Measurements from ENCODE around the gene EPB41L5.
"Not testable (repeated sequence)": the region's sequence is repeated elsewhere in the genome, so short reads cannot be mapped to it uniquely, and the experiment has no call there.

EPB41L5 gene

DNA sequence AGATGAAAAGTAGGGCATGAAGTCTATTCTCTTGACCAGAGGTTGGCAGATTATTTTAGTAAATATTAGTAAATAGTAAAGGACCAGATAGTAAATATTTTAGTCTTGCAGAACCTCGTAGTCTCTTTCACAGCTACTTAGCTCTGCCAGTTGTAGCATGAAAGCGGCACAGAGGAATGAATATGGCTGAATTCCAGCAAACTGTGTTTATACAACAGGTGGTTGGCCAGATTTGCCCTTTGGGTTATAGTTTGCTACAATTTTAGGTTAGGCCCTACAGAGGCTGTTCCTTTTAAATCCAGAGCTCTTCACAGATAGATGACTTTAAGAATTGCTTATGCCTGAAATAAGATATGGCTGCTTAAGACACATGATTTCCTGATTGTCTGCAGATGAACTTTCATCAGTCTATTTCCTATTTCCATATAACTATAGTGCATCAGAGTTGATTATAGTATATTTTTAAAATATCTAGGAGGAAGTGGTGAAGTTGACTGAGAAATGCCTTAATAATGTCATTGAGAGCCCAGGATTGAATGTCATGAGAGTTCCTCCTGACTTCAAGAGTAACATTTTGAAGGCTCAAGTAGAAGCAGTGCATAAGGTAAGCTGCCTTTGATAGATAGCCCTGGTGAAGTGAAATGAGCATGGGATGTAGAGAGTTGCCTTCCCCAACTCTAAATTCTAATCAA is 129.8 kb downstream of the EPB41L5 start:
- DNase-seq, result no peak

DNA sequence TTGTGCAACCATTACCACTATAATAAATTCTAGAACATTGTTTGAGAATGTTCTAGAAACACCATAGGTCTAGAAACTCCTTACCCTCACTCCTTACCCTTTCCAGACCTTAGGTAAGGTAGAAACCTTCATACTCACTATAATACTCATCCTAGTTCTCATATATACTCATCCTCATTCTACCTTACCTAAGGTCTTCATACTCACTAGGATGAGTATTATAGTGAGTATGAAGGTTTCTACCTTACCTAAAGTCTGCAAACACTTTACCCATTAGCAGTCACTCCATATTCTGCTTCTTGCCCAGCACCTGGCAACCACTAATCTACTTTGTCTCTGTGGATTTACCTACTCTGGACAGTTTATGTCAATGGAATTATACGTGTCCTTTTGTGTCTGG is 135.4 kb downstream of the EPB41L5 start:
- no peak for DNase-seq

DNA sequence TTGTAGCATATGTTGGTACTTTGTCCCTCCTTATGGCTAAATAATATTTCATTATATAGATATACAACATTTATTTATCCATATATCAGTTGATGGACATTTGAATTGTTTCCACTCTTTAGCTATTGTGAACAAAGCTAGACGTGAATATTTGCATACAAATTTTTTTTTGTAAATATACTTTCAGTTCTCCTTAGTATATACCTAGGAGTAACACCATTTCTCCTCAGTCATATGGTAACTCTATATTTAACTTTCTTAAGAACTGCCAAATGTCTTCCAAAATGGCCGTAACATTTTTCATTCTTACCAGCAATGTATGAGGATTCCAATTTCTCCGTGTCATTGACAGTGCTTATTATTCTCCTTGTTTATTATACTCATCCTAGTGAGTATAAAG is 135.8 kb downstream of the EPB41L5 start:
- DNase-seq, result no peak

DNA sequence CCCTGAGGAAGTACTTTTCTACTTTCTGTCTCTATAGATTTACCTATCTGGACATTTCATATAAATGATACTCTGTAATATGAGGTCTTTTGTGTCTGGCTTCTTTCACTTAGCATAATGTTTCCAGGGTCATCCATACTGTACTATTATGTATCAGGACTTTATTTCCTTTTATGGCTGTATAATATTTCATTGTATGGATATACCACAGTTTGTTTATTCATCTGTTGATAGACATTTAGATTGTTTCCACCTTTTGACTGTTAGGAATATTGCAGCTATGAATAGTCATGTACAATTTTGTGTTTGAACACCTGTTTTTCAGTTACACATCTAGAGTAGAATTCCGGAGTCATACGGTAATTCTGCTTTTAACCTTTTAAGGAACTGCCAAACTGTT is 136.5 kb downstream of the EPB41L5 start:
- no peak for DNase-seq

DNA sequence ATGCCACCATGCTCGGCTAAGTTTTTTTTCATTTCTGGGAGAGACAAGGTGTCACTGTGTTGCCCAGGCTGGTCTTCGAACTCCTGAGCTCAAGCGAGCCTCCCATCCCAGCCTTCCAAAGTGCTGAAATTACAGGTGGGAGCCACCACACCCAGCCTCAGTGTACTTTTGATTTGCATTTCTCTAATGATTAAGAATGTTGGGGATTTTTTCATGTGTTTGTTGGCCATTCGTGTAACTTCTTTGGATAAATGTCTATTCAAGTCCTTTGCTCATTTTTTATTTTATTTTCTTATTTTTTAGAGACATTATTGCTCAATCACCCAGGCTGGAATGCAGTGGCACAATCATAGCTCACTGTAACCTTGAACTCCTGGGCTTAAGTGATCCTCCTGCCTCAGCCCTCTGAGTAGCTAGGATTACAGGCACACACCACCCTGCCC is 137.2 kb downstream of the EPB41L5 start:
- no peak for DNase-seq

DNA sequence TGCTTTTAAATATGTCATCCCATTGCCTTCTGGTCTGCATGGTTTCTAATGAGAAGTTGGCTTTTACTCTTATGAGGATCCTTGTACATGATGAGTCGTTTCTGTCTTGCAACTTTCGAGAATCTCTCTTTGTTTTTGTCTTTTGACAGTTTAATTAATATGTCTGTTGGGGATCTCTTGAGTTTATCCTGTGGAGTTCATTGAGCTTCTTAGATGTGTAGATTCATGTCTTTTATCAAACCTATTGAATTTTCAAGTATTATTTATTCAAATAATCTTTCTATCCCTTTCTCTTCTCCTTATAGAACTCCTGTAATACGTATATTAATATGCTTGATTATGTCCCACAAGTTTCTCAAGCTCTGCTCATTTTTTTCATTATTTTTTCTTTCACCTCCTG is 142.4 kb downstream of the EPB41L5 start:
- no peak for DNase-seq

DNA sequence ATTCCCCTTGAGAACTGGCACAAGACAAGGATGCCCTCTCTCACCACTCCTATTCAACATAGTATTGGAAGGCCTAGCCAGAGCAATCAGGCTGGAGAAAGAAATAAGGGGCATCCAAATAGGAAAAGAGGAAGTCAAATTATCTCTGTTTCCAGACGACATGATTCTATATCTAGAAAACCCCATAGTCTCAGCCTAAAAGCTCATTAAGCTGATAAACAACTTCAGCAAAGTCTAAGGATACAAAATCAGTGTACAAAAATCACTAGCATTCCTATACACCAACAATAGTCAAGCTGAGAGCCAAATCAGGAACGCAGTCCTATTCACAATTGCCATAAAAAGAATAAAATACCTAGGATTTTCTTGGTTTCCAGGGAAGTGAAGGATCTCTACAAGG is 145.8 kb downstream of the EPB41L5 start:
- DNase-seq, result not testable (repeated sequence)

DNA sequence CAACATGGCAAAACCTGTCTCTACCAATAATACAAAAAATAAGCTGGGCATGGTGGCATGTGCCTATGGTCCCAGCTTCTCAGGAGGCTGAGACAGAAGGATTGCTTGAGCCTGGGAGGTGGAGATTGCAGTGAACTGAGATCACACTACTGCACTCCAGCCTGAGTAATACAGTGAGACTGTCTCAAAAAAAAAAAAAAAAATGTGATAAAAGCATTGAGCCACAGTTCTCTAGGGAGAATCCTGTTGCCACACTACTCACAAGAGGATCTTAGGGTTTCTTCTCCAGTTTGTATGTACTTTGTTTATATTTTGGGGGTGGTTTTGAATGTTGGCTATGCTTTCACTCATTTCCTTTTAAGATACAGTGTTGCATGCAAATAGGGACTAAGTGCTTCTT is 148.3 kb downstream of the EPB41L5 start:
- DNase-seq, result no peak

DNA sequence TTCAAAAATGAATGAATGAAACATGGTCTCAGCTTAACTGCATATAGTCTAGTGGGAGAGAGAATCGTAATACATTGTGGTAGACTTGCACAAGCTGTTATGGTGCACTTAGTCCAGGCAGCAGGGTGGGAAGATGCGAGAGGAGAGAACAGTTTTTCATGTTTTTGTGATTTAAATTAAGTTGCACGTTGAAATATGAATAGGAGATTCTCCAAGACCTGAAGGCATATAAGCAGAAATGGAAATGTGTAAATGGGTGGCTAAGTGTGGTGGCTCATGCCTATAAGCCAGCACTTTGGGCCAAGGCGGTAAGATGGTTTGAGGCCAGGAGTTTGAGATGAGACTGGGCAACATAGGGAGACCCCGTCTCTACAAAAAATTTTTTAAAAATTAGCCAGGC is 149.8 kb downstream of the EPB41L5 start:
- DNase-seq, result no peak

DNA sequence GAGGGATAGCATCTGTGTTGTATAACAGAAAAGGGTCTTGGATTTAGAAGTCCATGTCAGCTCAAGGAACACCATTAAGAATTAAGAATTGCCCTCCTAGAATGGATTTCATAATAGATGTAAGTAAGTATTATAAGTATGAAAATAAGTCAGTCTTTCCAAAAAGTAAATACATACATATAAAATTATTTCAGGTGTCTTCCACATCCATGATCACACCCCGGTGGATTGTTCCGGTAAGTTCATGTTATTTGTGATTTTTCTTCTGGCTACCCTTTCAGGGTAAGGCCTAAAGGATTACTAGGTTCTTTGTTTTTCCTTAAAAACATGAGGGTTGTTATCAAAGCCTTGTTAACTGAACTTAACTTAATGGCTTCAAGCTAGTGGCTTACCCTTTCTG is 154.4 kb downstream of the EPB41L5 start:
- DNase-seq, result no peak

DNA sequence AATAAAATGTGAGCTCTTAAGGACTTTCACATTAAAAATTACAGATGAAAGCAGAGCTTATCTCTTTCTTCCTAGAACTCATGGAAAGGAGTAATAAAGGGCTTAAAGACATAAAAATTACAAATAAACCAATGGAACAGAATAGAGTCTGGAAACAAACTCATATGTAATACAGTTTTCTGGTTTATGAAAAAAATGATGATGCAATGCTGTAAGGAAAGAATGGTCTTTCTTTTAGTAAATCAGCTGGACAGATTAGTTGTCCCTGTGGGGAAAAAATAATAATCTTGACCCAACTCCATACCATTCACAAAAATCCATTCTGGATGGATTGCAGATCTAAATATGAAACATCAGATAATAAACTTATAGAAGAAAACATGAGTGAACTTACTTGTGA is 156.1 kb downstream of the EPB41L5 start:
- no peak for DNase-seq

DNA sequence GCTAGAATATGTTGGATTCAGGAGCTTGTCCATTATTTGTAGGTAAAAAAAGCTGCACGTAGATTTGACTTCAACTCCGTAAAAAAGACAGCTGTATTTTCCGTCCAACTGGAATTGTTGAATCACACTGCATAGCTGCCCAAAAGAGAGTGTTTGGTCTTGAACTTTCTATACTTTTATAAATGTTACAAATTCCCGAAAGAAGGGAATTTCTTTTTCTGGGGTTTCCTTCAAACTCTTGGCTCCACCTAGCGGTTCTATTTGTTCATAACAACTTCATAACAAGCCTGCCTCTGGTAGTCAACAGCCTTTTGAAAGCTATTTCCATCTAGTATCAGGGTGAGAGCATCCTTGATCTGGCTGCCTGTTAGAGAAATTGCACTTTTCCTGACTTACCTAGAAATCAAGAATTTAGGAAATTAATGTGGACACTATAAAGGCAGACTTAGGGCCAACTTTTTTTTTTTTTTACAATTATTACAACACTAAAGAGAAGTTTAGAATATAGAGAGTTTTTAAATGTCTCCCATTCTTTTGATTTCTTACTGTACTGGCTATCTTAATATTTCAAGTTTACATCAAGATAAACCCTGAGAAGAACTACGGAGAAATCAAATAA is 162.2 kb downstream of the EPB41L5 start:
- DNase-seq, result peak; percentile 50

DNA sequence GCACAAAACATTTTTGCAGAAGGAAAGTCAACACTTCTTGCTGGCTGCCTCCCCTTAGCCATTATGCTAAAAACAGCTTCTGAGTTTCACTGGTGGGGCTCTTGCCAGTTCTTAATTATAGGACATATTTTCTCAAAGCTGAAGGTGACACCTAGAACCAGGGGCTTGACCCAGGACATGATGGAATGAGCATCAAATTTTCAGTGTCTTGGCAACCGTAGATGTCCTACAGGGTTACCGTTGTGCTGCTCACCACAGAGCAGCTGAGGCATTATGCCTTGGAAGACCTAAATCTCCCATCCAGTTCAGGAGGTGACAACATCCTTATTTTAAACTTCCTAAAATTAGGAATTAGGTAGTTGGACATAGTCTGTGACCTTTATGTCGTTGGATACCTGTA is 163.6 kb downstream of the EPB41L5 start:
- no peak for DNase-seq

DNA sequence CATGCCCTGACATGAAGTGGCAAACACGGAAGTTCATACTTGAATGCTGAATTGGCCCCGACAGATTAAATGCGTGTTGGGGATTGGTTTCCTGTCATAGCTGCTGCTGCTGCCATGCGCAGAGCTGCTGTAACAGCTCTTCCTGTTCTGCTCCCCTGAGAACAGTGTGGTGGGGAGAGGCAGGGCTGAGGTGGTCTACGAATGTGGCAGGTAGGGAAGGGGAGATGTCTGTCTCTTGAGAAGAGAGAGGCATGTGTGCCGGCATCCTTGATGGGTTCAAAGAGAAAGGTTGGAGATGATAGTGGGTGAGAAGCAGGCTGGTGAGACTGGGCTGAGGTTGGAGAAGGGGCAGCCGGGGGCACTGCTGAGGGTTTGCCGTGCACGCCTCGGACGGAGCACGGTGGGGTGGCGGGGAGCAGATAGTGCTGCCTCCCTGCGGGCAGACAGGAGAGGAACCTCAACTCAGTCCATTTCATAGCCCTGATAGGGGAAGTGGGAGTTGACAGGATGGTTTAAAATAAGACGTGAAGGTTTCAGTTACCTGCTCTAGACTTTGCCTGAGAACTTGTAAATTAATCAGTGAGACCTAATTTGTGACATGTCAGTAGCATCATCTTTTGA is 164.2 kb downstream of the EPB41L5 start:
- peak; percentile 81 for DNase-seq

DNA sequence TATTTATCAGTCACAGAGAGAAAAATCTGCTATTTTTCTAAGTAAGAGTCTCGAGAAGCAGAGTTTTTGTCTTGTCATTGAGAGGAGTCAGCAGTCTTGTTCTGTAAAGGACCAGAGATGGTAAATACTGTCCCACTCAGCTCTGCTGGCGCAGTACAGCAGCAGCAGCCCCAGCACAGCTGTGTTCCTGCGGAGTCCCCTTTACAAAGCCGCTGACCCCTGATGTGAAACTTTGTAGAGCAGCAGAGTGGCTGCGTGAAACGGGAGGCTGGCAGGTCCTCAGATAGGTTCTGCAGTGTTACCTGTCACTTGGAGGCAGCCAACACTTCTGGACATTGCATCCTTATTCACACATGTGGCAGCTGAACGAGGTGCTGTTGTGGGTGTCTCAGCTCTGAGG is 165.1 kb downstream of the EPB41L5 start:
- DNase-seq, result no peak

DNA sequence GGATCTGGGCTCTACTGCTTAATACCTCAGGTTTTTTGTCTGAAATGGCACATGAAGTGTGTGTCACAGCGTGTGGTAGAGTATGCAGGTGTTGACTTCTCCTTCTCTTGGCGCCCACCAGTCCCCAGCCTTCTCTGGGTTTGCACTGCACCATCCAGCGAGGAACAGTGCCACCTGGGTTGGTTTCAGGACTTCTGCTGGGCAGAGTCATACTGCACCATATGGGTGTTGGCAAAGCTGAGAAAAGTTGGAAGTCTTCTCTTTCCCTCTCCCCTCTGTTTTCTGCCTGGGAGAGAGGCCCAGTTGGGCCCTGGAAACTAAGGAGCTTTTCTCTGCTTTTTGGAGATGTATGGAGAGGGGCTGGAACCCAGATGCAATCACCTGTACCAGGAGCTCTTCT is 166.5 kb downstream of the EPB41L5 start:
- no peak for DNase-seq

DNA sequence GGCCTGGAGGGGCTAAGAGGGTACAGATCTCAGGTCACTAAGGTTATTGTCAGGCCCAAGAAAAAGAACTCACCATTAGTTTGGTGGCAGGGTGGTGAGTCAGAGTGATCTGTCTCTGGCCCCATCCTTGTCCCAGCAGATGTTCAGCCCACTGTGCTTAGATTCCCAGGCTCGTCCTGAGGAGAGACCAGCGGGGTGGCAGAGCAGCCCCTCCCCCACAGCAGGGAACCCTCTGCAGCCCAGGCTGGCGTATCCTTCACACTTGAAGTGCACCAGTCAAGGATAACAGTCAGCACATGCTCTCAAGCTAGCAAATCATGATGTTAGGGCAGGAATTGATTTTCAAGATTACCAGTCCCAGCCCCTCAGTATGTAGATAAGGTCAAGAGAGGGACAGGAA is 167.2 kb downstream of the EPB41L5 start:
- no peak for DNase-seq

DNA sequence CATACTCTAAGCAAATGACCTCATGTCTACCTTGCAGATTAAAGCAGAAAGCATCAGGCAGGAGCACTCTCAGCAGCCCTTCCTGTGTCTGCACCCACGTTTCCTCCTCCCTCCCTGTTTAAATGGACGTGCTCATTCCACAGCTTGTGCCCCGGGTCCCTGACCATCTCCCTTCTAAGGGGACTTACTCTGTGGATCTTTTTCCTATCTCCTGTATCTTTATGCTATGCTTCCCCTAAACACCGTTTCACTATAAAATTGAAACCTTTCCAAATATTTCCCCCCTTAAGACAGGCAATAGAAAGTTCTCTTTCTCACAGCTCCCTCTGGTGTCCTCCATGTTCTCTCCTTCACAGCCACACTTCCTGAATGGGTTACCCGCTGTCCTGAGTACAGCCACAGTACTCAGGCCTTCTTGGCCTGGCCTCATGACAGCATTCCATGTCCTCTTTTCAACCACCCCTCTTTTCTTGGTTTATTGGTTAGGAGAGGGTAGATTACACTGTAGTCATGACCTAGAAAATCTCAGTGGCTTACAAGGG is 169.2 kb downstream of the EPB41L5 start:
- no peak for DNase-seq

DNA sequence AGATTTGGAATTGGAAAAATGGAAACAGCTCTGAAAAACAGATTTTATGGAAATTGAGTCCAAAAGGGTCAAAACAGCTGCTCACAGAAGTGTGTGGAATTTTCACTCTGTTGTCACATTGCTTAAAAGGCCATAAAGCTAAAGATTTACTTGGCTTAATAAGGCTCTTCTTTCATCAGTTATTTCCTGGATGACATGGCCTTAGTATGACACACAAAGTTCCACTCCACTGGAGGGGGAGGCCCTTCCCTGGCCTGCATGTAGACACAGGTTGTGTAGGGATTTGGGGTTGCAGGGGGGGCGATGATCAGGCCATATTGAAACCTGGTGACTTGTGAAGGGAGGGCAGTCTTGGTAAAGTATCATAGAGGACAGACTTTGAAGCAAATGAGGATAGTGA is 176.3 kb downstream of the EPB41L5 start:
- DNase-seq, result no peak

DNA sequence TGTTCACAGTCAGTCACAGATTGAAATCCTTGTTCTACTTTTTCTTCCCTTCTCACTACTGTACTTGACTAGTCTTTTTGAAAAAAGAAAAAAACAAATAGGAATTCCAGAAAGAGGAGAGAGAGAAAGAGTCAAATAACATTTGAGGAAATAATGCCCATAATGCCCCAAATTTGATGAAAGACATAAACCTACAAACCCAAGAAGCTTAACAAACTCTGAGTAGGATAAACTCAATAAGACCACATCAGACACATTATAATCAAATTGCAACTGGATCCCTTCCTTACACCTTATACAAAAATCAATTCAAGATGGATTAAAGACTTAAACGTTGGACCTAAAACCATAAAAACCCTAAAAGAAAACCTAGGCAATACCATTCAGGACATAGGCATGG is 179.4 kb downstream of the EPB41L5 start:
- no peak for DNase-seq

DNA sequence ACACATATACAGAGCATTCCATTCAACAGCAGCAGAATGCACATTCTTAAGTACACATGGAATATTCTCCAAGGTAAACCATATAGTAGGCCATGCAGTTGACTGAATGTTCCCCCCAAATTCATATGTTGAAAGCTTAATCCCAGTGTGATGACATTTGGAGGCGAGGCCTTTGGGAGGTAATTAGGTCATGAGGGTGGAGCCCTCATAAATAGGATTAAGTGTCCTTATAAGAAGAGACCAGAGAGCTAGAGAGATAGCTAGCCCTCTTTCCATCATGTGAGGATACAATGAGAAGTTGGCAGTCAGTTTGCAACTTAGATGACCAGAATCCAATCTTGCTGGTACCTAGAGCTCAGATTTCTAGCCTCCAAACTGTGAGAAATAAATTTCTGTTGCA is 182.7 kb downstream of the EPB41L5 start:
- no peak for DNase-seq

DNA sequence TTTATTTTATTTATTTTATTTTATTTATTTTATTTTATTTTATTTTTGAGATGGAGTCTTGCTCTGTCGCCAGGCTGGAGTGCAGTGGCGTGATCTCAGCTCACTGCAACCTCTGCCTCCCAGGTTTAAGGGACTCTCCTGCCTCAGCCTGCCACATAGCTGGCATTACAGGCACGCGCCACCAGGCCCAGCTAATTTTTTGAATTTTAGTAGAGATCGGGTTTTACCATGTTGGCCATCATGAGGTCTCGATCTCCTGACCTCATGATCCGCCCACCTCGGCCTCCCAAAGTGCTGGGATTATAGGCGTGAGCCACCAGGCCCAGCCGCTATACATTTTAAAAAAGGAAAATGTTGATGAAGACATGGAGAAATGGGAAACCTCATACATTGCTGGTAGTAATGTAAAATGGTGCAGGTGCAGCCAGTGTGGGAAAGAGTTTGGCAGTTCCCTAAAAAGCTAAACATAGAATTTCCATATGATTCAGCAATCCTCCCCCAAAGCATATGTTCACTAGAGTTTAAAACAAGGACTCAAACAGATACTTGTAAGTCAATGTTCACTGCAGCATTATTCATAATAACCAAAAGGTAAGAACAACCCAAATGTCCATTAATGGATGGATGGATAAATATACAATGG is 187.1 kb downstream of the EPB41L5 start:
- not testable (repeated sequence) for DNase-seq

DNA sequence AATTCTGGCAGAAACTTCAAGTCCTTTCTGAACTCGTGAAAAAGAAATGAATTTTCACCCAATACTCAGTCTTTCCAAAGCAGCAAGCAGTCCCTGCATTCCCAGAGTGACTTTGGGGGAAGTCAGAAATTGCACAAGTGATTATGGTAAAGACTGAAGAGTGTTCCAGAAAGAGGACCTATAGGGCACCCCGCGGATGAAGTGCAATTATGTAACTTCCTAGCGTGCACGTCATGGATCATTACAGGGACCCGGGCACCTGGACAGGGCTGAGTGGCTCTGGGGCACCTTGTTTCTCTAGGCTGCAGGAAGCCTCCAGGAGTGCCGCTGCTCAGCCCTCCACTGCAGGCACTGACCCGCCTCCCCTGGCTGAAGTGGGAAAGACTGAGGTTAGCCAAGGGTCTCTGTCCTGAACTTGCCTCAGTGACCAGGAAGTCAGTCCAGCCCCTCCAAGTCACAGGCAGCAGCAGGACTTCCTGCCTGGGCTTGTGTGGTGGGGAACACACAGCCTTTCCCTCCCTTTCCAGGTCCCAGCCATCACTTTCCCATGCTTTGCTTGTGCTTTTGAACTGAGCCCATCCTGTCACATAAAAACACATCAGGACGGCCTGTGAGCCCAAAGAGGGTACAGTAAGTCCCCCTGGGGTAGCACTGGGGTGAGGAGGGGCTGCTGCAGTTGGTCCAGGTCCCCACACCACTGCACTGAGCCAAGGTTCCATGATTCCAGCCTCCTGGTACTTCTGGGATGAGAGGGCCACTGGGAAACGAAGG is 190.6 kb downstream of the EPB41L5 start:
- DNase-seq, result no peak

Data from activated CD4-positive, alpha-beta T cell treated with anti-CD3 and anti-CD28 coated beads, Interleukin-2, amount 50 U/mL, for 16 hours (primary cell).